Upper lobe of left lung (tissue), 6 donors: ENCODE data around the gene MAP2K7. TPM values are rescaled to one million over a fixed set of nuclear protein-coding genes. Genes with fewer than 3 reads are reported as not detected.

Experiments used
- ATAC-seq, 2 donors: fragments of 200-7000 bp; cut with Tn5 transposase; one replicate each; pipeline ENCODE4 v1.9.1; 2022; ENCODE audit warnings: mild to moderate bottlenecking in 2 of 2, moderate library complexity in 2 of 2; ENCODE audit not compliant: low FRiP score in 2 of 2
- DNase-seq, 2 donors: peaks; one replicate each; pipeline ENCODE4 v3.0.0-alpha.2; 2019 to 2020
- H3K27ac ChIP-seq, 4 donors: fragments of 200-600 bp; sonication (generic); one replicate each; pipeline ENCODE4 v1.5.1; 2016 to 2019
- H3K27me3 ChIP-seq, 4 donors: fragments of 200-600 bp; sonication (generic); one replicate each; pipeline ENCODE4 v1.5.1; 2017 to 2019
- H3K36me3 ChIP-seq, 4 donors: fragments of 200-600 bp; sonication (generic); one replicate each; pipeline ENCODE4 v1.5.1; 2016 to 2019
- H3K4me1 ChIP-seq, 4 donors: fragments of 200-600 bp; sonication (generic); one replicate each; pipeline ENCODE4 v1.5.1; 2018 to 2019
- H3K4me3 ChIP-seq, 4 donors: fragments of 200-600 bp; sonication (generic); one replicate each; pipeline ENCODE4 v1.5.1; 2017 to 2019; ENCODE audit warnings: mild to moderate bottlenecking in 2 of 4, moderate library complexity in 1 of 4
- H3K9me3 ChIP-seq, 4 donors: fragments of 200-600 bp; sonication (generic); one replicate each; pipeline ENCODE4 v1.5.1; 2018 to 2019
- CTCF ChIP-seq, 6 experiments: fragments of 450-650 bp in 4 of 6; fragments of 200-600 bp in 2 of 6; sonication (generic) in 2 of 6; IDR thresholded peaks; one replicate each; pipeline ENCODE4 v1.5.1; 2016 to 2019; ENCODE audit warnings: antibody characterized with exemption in 6 of 6
- EP300 ChIP-seq, 4 donors: sonication (generic); formaldehyde crosslinking; IDR thresholded peaks; one replicate each; pipeline ENCODE4 v1.5.1; 2017; ENCODE audit warnings: antibody characterized with exemption in 4 of 4, control low read depth in 2 of 4
- POLR2A ChIP-seq, 4 donors: fragments of 450-650 bp; IDR thresholded peaks; one replicate each; pipeline ENCODE4 v1.5.1; 2016 to 2017; ENCODE audit warnings: antibody characterized with exemption in 4 of 4, mild to moderate bottlenecking in 2 of 4
- POLR2AphosphoS5 ChIP-seq, 2 donors: sonication (generic); formaldehyde crosslinking; IDR thresholded peaks; one replicate each; pipeline ENCODE4 v1.5.1; 2017; ENCODE audit warnings: antibody characterized with exemption in 2 of 2
- WGBS, 2 donors: methylation state at CpG; one replicate each; pipeline ENCODE4 v1.1.5; 2017 to 2018; 5-methylcytosine and 5-hydroxymethylcytosine counted together
- total RNA-seq, 6 donors: library from RNA; depleted of rRNA in 4 of 6; stranded (reverse); fragments of >200 nt in 4 of 6; gene quantifications; one replicate each; pipeline versions ENCODE4 v1.1.0 to v1.2.1, GENCODE V29; 2016 to 2021
- donor health status: DM: no; HTN: no; CAD: no; lungs with moderate emphysema.
- donor health status: DM: no; HTN: yes; CAD: no; lungs with severe emphysema.

Gene MAP2K7
- total RNA-seq, 6 donors from 2014 or later = 21.1 to 61.8 (median 33.0) TPM

GRCh38 chr19:7867092-7867844, 36.4 kb upstream of the MAP2K7 start:
- Histone ChIP-seq H3K36me3 (no peaks in the 10 kb centered on the region), H3K27me3 (peaks cover 0 to 12% (median 1%) of the 10 kb centered on the region in 4 donors), H3K4me1 (peaks cover 34 to 64% (median 38%) of the 10 kb centered on the region in 4 donors), H3K27ac (no peak overlapping the region), H3K4me3 (no peak overlapping the region), H3K9me3 (no peaks in the 10 kb centered on the region)
- DNase-seq (no peak), ATAC-seq (no peak)
- WGBS, 2 donors = 87 to 89% methylated on average over 4 to 9 of the region's 9 CpGs
- no peak for TF ChIP-seq POLR2A (IDR thresholded peaks at IDR 0.05)
- no peak for TF ChIP-seq CTCF (IDR thresholded peaks at IDR 0.05)
- no peak for TF ChIP-seq POLR2AphosphoS5 (IDR thresholded peaks at IDR 0.05)
- TF ChIP-seq EP300 (IDR thresholded peaks at IDR 0.05) = no peak

GRCh38 chr19:7868326-7868670, 35.4 kb upstream of the MAP2K7 start:
- Histone ChIP-seq H3K27me3 (peaks cover 0 to 13% (median 7%) of the 10 kb centered on the region in 4 donors), H3K4me3 (peak overlapping the region in 3 of 4 donors; percentile 52 to 55 (median 54)), H3K36me3 (no peaks in the 10 kb centered on the region), H3K9me3 (no peaks in the 10 kb centered on the region), H3K27ac (peak overlapping the region in 2 of 4 donors; percentile 73 to 77), H3K4me1 (peaks cover 34 to 64% (median 38%) of the 10 kb centered on the region in 4 donors)
- no peak for ATAC-seq
- 23 to 36% methylated on average over 21 of the region's 21 CpGs for WGBS, 2 donors
- no peak for DNase-seq
- TF ChIP-seq POLR2A (IDR thresholded peaks at IDR 0.05) (no peak), EP300 (IDR thresholded peaks at IDR 0.05) (no peak), POLR2AphosphoS5 (IDR thresholded peaks at IDR 0.05) (no peak), CTCF (IDR thresholded peaks at IDR 0.05) (no peak)

GRCh38 chr19:7868671-7869452, 34.8 kb upstream of the MAP2K7 start:
- Histone ChIP-seq H3K27ac (peak overlapping the region in 3 of 4 donors; percentile 56 to 77 (median 73)), H3K4me3 (peak overlapping the region in 3 of 4 donors; percentile 52 to 55 (median 54)), H3K9me3 (no peaks in the 10 kb centered on the region), H3K36me3 (no peaks in the 10 kb centered on the region), H3K27me3 (peaks cover 0 to 18% (median 9%) of the 10 kb centered on the region in 4 donors), H3K4me1 (peaks cover 36 to 70% (median 43%) of the 10 kb centered on the region in 4 donors)
- TF ChIP-seq CTCF (IDR thresholded peaks at IDR 0.05) (peak; percentile 92 to 97 (median 95)), POLR2A (IDR thresholded peaks at IDR 0.05) (peak in 1 of 4 donors; percentile 40), POLR2AphosphoS5 (IDR thresholded peaks at IDR 0.05) (no peak)
- DNase-seq (peak; percentile 83 to 96), ATAC-seq (peak; percentile 69 to 77)
- 2 to 5% methylated on average over 17 to 46 of the region's 67 CpGs for WGBS, 2 donors

- peak overlapping the region in 3 of 4 donors; percentile 52 to 55 (median 54) for H3K4me3 ChIP-seq
- H3K4me1 ChIP-seq = peaks cover 42 to 76% (median 46%) of the 10 kb centered on the region in 4 donors
- peak in 2 of 6 experiments; percentile 13 to 38 for TF ChIP-seq CTCF (IDR thresholded peaks at IDR 0.05)
- TF ChIP-seq POLR2AphosphoS5 (IDR thresholded peaks at IDR 0.05) = no peak
- TF ChIP-seq POLR2A (IDR thresholded peaks at IDR 0.05) = no peak
- peak; percentile 76 to 93 for DNase-seq
- 14% methylated on average over 13 of the region's 47 CpGs; no CpG with 5 or more reads in 1 of the 2 donors for WGBS, 2 donors
- H3K9me3 ChIP-seq = no peaks in the 10 kb centered on the region
- H3K27me3 ChIP-seq = peaks cover 0 to 25% (median 13%) of the 10 kb centered on the region in 4 donors
- H3K27ac ChIP-seq = peak overlapping the region in 3 of 4 donors; percentile 56 to 77 (median 73)
- ATAC-seq = peak; percentile 60 to 64
- no peaks in the 10 kb centered on the region for H3K36me3 ChIP-seq
Observed at GRCh38 chr19:7869453-7869909, 34.2 kb upstream of the MAP2K7 start.
